Psoas muscle (tissue), 8 donors: ENCODE results near the gene TOM1. TPM values are rescaled to one million over a fixed set of nuclear protein-coding genes. Genes with fewer than 3 reads are reported as not detected.

Source experiments
- ATAC-seq, 4 donors: fragments of 200-7000 bp; cut with Tn5 transposase; one replicate each; pipeline ENCODE4 v1.9.1; 2020; ENCODE audit warnings: moderate library complexity in 3 of 4, mild to moderate bottlenecking in 2 of 4
- DNase-seq, 2 donors: peaks; one replicate each; pipeline ENCODE4 v3.0.0-alpha.2; 2020
- H3K27ac ChIP-seq: fragments of 200-600 bp; one replicate; pipeline ENCODE4 v1.8.0; 2022
- H3K27me3 ChIP-seq, 3 donors: fragments of 200-600 bp in 1 of 3; one replicate each; pipeline versions ENCODE4 v1.6.1 to v1.8.0; 2013 to 2022; ENCODE audit warnings: low read length in 2 of 3, mild to moderate bottlenecking in 2 of 3, moderate library complexity in 1 of 3; ENCODE audit not compliant: insufficient read depth in 3 of 3
- H3K36me3 ChIP-seq, 2 donors: fragments of 200-600 bp in 1 of 2; one replicate each; pipeline versions ENCODE4 v1.6.1 to v1.8.0; 2013 to 2022; ENCODE audit warnings: low read depth in 1 of 2, mild to moderate bottlenecking in 1 of 2, moderate library complexity in 1 of 2; ENCODE audit not compliant: insufficient read depth in 1 of 2
- H3K4me1 ChIP-seq: fragments of 200-600 bp; one replicate; pipeline ENCODE4 v1.8.0; 2022
- H3K4me3 ChIP-seq: fragments of 200-600 bp; one replicate; pipeline ENCODE4 v1.8.0; 2022; ENCODE audit warnings: mild to moderate bottlenecking
- H3K9me3 ChIP-seq: fragments of 200-600 bp; one replicate; pipeline ENCODE4 v1.8.0; 2022
- WGBS, 3 donors: extraction: QIAGEN DNeasy Blood & Tissue Kit; methylation state at CpG; one replicate each; pipeline versions ENCODE4 v1.1.6 to v1.1.7; 2013; 5-methylcytosine and 5-hydroxymethylcytosine counted together
- intact Hi-C, 2 donors: fragments of 100-400 bp; cut with DNase I; formaldehyde crosslinking; loops; one replicate each; pipeline versions ENCODE4 v1.11.0 to v1.14.2; 2022
- polyA plus RNA-seq, 3 donors: library from polyadenylated mRNA; stranded (reverse); fragments of 200-250 nt; gene quantifications; one replicate each; pipeline ENCODE4 v1.2.3, GENCODE V29; 2013
- total RNA-seq, 4 donors: library from RNA; stranded (reverse); fragmentation: NEBNext Ultra II Directional in 2 of 4; extraction: Animal tissue kit (Norgen Biotek cat#: 25700) in 2 of 4; gene quantifications; one replicate each; pipeline versions ENCODE4 v1.2.1 to v1.2.4, GENCODE V29; 2021 to 2023
- TF ChIP-seq, protein P1 (sequence below): fragments of 200-600 bp; IDR thresholded peaks from one replicate; pipeline ENCODE4 v1.8.0; 2022; ENCODE audit warnings: antibody characterized with exemption
- donor health status: healthy with polysubstance abuse.
- donor health status: DM: no; HTN: no; CAD: no; lungs with moderate emphysema.
- donor health status: Bipolar disorder and iron deficiency.
- donor health status: healthy.
- donor health status: DM: yes; HTN: yes; CAD: no.
- donor health status: DM: no; HTN: no; CAD: no.
- donor health status: DM: no; HTN: no; CAD: no.
- donor health status: DM: yes; HTN: yes; CAD: no.

TOM1 gene
- total and polyA plus RNA-seq, 7 donors = 69.7 to 187 (median 116) TPM

DNA sequence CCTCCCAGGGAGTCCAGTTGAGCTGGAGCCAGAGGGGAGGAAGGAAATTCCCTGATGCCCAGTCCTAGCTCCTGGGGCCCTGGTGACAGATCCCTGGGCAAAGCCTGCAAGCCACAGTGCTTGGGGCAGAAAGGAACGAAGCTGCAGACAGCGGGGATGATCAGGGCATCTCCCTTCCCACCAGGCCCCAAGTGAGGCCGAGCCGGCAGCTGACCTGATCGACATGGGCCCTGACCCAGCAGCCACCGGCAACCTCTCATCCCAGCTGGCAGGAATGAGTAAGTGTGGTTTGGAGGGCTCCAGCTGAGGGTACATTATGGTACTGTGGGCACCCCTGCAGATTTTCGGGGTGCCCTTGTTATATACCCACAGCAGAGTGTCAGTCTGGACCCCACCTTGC is 33.5 kb downstream of the TOM1 start:
- Histone ChIP-seq H3K27me3 (no peaks in the 10 kb centered on the region), H3K4me3 (no peak overlapping the region)

DNA sequence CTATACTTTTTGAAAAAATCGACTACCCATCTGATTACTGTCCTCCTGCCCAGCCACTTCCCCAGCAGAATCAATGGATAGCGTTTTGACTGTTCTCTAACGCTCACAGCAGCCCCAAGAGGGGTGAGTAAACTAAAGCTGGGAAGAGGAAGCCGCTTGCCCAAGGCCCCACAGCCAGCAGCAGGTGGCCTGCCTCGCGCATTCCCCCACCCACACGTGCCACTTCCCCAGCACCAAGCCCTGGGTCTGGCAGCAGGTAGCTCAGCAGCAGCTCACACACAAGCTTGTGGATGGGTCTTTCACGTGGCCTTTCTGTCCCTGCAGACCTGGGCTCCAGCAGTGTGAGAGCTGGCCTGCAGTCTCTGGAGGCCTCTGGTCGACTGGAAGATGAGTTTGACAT is 34.3 kb downstream of the TOM1 start:
- Histone ChIP-seq H3K4me1 (peaks cover 10% of the 10 kb centered on the region), H3K27ac (no peak overlapping the region)
- no peak for ATAC-seq

More for the DNA sequence above, 33.5 kb downstream of the TOM1 start:
- Histone ChIP-seq H3K9me3 (no peaks in the 10 kb centered on the region), H3K36me3 (peaks cover 11 to 98% of the 10 kb centered on the region in 2 donors), H3K4me1 (peaks cover 10% of the 10 kb centered on the region), H3K27ac (no peak overlapping the region)
- TF ChIP-seq, protein P1, sequence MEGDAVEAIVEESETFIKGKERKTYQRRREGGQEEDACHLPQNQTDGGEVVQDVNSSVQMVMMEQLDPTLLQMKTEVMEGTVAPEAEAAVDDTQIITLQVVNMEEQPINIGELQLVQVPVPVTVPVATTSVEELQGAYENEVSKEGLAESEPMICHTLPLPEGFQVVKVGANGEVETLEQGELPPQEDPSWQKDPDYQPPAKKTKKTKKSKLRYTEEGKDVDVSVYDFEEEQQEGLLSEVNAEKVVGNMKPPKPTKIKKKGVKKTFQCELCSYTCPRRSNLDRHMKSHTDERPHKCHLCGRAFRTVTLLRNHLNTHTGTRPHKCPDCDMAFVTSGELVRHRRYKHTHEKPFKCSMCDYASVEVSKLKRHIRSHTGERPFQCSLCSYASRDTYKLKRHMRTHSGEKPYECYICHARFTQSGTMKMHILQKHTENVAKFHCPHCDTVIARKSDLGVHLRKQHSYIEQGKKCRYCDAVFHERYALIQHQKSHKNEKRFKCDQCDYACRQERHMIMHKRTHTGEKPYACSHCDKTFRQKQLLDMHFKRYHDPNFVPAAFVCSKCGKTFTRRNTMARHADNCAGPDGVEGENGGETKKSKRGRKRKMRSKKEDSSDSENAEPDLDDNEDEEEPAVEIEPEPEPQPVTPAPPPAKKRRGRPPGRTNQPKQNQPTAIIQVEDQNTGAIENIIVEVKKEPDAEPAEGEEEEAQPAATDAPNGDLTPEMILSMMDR = no peak
- DNase-seq (no peak), ATAC-seq (no peak)
- WGBS, 3 donors = 88 to 90% (median 90%) methylated on average over 7 of the region's 7 CpGs
- intact Hi-C loops = no loop called here

DNA sequence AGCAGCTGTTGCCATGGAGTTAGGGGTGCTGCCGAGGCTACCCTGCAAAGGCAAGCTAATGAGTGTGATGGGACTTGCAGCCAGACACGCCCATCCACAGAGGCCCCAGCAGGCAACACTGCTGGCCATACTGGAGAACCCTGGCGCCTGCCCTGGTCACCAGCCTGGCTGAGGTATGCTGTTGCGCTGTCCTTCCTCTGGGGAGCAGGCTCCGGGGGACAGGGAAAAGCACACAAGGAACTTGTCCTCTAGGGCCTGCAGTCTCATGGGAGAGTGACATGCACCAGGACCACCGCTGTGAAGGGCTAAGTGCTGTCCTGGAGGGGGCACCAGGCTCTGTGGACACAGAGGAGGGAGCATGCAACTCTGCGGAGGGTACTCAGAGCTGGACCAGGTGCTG is 35.8 kb downstream of the TOM1 start:
- Histone ChIP-seq H3K4me1 (peaks cover 7% of the 10 kb centered on the region), H3K27me3 (no peaks in the 10 kb centered on the region), H3K4me3 (no peak overlapping the region), H3K27ac (no peak overlapping the region), H3K9me3 (no peaks in the 10 kb centered on the region), H3K36me3 (peaks cover 11 to 98% of the 10 kb centered on the region in 2 donors)
- no peak for DNase-seq
- 78 to 81% (median 79%) methylated on average over 7 of the region's 7 CpGs for WGBS, 3 donors
- TF ChIP-seq, protein P1 = no peak
- ATAC-seq = no peak
- intact Hi-C loops = no loop called here

More for the DNA sequence above, 34.3 kb downstream of the TOM1 start:
- H3K36me3 ChIP-seq = peaks cover 11 to 98% of the 10 kb centered on the region in 2 donors
- WGBS, 3 donors = 56 to 63% (median 62%) methylated on average over 9 of the region's 9 CpGs
- intact Hi-C loops = no loop called here
- no peaks in the 10 kb centered on the region for H3K9me3 ChIP-seq
- DNase-seq = no peak
- TF ChIP-seq, protein P1 = no peak
- H3K4me3 ChIP-seq = no peak overlapping the region
- H3K27me3 ChIP-seq = no peaks in the 10 kb centered on the region

DNA sequence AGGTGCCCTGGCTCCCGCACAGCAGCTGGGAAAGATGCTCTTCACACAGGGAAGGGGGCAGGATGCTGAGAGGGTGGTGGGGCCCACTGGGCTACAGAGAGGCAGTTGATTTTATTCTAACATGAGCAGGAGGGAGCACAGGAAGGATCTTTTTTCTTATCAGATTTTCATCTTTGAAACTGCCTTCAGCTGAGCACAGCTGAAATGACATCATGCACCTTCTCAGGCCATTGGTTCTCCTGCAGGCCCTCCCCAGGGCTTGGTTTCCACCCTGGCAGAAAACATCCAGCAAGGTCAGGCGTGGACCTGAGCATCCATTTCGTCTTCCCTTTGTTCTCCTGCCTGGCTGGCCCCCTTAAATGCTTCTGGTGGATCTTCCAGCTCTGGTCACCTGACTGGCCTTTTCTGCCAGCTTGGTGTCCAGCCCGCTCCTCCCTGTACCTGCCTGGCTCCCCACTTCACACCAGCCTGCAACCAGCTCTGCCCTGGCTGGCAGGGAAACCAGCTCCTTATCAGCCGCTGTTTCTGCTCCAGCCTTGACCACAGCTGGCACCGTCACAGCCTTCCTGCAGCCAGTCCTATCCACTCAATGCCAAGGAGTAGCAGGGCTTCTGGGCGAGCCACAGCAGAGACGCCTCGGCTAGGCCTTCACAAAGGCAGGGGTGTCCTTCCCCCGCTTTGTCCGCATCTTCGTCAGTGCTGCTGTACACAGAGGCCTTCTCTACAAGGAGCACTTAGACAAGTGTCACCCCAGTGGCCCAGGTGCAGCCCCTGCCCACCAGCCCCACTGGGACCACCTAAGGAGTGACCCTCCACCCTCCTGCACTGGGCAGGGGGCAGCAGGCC is 36.5 kb downstream of the TOM1 start:
- no peaks in the 10 kb centered on the region for H3K27me3 ChIP-seq
- H3K27ac ChIP-seq = no peak overlapping the region
- TF ChIP-seq, protein P1 = no peak
- H3K4me3 ChIP-seq = no peak overlapping the region
- WGBS, 3 donors = 72 to 85% (median 74%) methylated on average over 12 of the region's 12 CpGs
- H3K36me3 ChIP-seq = peaks cover 9 to 98% of the 10 kb centered on the region in 2 donors
- ATAC-seq (peak in 1 of 4 donors; percentile 25), DNase-seq (no peak)
- H3K9me3 ChIP-seq = no peaks in the 10 kb centered on the region
- no peaks in the 10 kb centered on the region for H3K4me1 ChIP-seq
- intact Hi-C loops = no loop called here
